Breast epithelium (tissue), 4 donors: ENCODE results near the gene MACROD2. TPM values are rescaled to one million over a fixed set of nuclear protein-coding genes. Genes with fewer than 3 reads are reported as not detected.

Source experiments
- DNase-seq, 2 donors: peaks; one replicate each; pipeline ENCODE4 v3.0.0-alpha.2; 2019; ENCODE audit warnings: low spot score in 2 of 2
- H3K27ac ChIP-seq, 2 donors: fragments of 200-600 bp; sonication (generic) in 1 of 2; one replicate each; pipeline ENCODE4 v1.5.1; 2016 to 2019; ENCODE audit warnings: mild to moderate bottlenecking in 1 of 2
- H3K27me3 ChIP-seq, 2 donors: fragments of 200-600 bp; sonication (generic) in 1 of 2; one replicate each; pipeline versions ENCODE4 v1.5.1 to v1.6.0; 2017 to 2019; ENCODE audit warnings: control low read depth in 1 of 2, mild to moderate bottlenecking in 1 of 2
- H3K36me3 ChIP-seq: fragments of 200-600 bp; one replicate; pipeline ENCODE4 v1.5.1; 2019
- H3K4me1 ChIP-seq, 2 donors: fragments of 200-600 bp; sonication (generic); one replicate each; pipeline ENCODE4 v1.5.1; 2016 to 2019; ENCODE audit warnings: control low read depth in 1 of 2
- H3K4me3 ChIP-seq, 3 donors: fragments of 200-600 bp; sonication (generic); 1 replicate in 2 of 3; 2 replicates in 1 of 3; pipeline ENCODE4 v1.5.1; 2016 to 2019; ENCODE audit warnings: mild to moderate bottlenecking in 3 of 3, moderate library complexity in 2 of 3
- H3K9me3 ChIP-seq, 2 donors: fragments of 200-600 bp; sonication (generic) in 1 of 2; one replicate each; pipeline ENCODE4 v1.5.1; 2016 to 2019; ENCODE audit warnings: control low read depth in 1 of 2
- POLR2A ChIP-seq: fragments of 450-650 bp; IDR thresholded peaks from one replicate; pipeline ENCODE4 v1.6.1; 2016; ENCODE audit warnings: antibody characterized with exemption, mild to moderate bottlenecking, moderate library complexity
- POLR2AphosphoS5 ChIP-seq, 3 donors: sonication (generic); formaldehyde crosslinking; IDR thresholded peaks; one replicate each; pipeline ENCODE4 v1.6.1; 2017; ENCODE audit warnings: antibody characterized with exemption in 3 of 3
- intact Hi-C: fragments of 100-400 bp; cut with DNase I; formaldehyde crosslinking; loops from one replicate; pipeline ENCODE4 v1.15.1; 2023; ENCODE audit warnings: low total_unique reads
- total RNA-seq, 3 donors: library from RNA; depleted of rRNA; stranded (reverse); fragments of >200 nt; gene quantifications; one replicate each; pipeline ENCODE4 v1.1.0, GENCODE V29; 2016
- TF ChIP-seq, protein P1 (sequence below), 3 donors: fragments of 450-650 bp; IDR thresholded peaks; one replicate each; pipeline ENCODE4 v1.5.1; 2016 to 2017; ENCODE audit warnings: antibody characterized with exemption in 3 of 3, mild to moderate bottlenecking in 3 of 3, moderate library complexity in 3 of 3

Gene MACROD2
- total RNA-seq, 3 donors from 2014 or later: 6.7 to 26.8 (median 8.8) TPM

DNA sequence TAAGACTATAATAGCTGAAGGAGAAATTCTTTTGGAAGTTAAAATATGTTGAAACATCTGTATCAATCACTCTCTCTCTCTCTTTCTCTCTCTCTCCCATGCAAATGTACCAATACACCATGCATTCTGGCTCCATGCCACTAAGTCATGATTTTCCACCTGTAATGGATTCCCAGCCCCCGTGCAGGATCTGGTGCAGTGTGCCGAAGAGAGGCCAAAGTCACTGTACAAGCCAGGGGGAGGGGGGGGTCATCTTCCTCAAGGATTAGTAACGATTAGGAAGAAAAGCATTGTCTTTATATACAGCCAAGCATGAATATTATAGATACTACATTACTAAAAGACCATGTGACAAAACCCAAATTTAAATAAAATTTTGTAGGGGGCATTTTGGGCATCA lies 1852.8 kb downstream of the MACROD2 start:
- Histone ChIP-seq H3K27ac (no peak overlapping the region), H3K27me3 (no peaks in the 10 kb centered on the region), H3K36me3 (no peaks in the 10 kb centered on the region), H3K9me3 (no peaks in the 10 kb centered on the region), H3K4me1 (no peaks in the 10 kb centered on the region), H3K4me3 (no peak overlapping the region)
- intact Hi-C loops: no loop called here
- no peak for TF ChIP-seq POLR2A
- TF ChIP-seq POLR2AphosphoS5 (IDR thresholded peaks at IDR 0.05): no peak
- TF ChIP-seq, protein P1, sequence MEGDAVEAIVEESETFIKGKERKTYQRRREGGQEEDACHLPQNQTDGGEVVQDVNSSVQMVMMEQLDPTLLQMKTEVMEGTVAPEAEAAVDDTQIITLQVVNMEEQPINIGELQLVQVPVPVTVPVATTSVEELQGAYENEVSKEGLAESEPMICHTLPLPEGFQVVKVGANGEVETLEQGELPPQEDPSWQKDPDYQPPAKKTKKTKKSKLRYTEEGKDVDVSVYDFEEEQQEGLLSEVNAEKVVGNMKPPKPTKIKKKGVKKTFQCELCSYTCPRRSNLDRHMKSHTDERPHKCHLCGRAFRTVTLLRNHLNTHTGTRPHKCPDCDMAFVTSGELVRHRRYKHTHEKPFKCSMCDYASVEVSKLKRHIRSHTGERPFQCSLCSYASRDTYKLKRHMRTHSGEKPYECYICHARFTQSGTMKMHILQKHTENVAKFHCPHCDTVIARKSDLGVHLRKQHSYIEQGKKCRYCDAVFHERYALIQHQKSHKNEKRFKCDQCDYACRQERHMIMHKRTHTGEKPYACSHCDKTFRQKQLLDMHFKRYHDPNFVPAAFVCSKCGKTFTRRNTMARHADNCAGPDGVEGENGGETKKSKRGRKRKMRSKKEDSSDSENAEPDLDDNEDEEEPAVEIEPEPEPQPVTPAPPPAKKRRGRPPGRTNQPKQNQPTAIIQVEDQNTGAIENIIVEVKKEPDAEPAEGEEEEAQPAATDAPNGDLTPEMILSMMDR (IDR thresholded peaks at IDR 0.05): no peak
- no peak for DNase-seq

DNA sequence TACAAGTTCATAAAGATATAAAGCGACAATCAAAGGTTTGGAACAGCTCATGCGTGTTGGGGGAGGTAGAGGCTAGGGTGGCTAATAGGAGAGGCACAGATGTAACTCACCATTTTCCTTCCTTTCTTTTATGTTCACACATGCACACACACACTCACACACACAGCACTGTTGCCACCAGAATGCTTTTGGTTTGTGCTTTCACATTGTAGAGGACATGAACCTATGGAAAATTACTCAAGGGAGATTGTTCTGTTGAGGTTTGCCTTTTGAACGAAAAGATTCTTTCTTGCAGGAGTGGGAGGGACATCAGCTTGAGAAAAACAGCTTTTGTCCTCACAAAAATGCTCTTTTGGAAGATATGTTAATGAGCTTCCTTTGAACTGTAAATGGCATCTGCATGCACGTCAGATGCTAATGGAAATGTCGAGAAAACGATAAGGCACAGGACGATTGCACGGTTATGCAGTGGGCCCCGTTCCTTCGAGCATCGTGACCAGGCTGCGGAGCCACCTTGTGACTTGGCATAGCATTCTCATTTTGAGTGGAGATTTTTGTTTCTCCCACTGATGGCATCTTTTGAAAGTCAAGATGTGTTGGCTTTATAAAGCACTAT lies 1853.8 kb downstream of the MACROD2 start:
- Histone ChIP-seq H3K4me1 (no peaks in the 10 kb centered on the region), H3K4me3 (no peak overlapping the region), H3K27ac (no peak overlapping the region), H3K36me3 (no peaks in the 10 kb centered on the region), H3K9me3 (no peaks in the 10 kb centered on the region), H3K27me3 (no peaks in the 10 kb centered on the region)
- DNase-seq: no peak
- TF ChIP-seq POLR2A: no peak
- TF ChIP-seq, protein P1 (IDR thresholded peaks at IDR 0.05): no peak
- no peak for TF ChIP-seq POLR2AphosphoS5 (IDR thresholded peaks at IDR 0.05)
- intact Hi-C loops: no loop called here

DNA sequence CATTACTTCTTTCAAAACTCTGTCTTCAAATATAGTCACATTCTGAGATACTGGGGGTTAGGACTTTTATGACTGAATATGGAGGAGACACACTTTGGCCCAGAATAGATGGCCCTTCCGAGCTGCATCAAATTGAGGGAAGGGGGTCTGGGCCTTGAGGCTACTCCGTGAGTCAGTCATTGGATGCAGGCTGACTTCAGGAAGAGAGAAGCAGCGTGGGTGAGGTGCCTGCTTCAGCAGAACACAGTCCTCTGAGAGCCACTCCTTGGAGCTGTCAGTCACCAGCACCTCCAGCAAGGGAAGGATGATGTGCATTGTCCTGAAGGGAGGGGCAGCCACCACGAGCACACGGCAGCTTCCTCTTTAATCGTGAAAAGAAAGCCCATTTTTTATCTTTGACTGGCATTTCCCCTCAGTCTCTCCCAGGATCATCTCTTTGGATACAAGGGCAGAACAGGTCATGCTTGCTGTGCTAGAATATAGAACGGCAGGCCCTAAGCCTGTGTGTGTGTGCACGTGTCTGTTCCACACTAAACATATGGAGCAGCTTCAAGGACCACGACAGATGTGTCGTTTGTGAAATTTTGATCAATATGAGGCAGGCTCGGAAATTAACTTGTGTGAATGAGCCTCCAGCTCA lies 1856.4 kb downstream of the MACROD2 start:
- H3K27me3 ChIP-seq: no peaks in the 10 kb centered on the region
- no peaks in the 10 kb centered on the region for H3K9me3 ChIP-seq
- TF ChIP-seq POLR2A (no peak), POLR2AphosphoS5 (IDR thresholded peaks at IDR 0.05) (no peak)
- TF ChIP-seq, protein P1 (IDR thresholded peaks at IDR 0.05): no peak
- intact Hi-C loops: no loop called here
- H3K4me1 ChIP-seq: no peaks in the 10 kb centered on the region
- no peaks in the 10 kb centered on the region for H3K36me3 ChIP-seq
- DNase-seq: no peak
- no peak overlapping the region for H3K4me3 ChIP-seq
- no peak overlapping the region for H3K27ac ChIP-seq

DNA sequence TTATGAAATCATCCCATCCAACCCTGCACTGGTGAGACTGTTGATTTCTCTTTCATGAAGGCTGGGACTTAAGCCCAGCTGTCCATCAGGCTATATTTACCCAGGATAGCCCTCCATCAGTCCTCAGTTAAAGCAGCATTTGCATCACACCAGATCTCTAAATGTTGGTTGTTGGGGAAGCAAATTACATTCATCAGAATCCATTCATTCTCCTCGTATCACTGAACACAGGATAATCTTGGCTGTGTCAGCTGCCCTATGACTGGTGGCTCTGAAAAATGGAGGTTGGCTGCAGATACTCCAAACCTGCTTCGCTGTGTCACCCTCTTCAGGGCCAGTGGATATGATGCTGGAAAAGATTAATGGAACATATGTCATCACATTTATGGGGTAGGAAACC lies 1859.6 kb downstream of the MACROD2 start:
- no peaks in the 10 kb centered on the region for H3K27me3 ChIP-seq
- intact Hi-C loops: no loop called here
- no peak for TF ChIP-seq POLR2A
- TF ChIP-seq, protein P1 (IDR thresholded peaks at IDR 0.05): no peak
- no peak for TF ChIP-seq POLR2AphosphoS5 (IDR thresholded peaks at IDR 0.05)
- H3K9me3 ChIP-seq: no peaks in the 10 kb centered on the region
- no peaks in the 10 kb centered on the region for H3K36me3 ChIP-seq
- H3K4me1 ChIP-seq: no peaks in the 10 kb centered on the region
- no peak overlapping the region for H3K27ac ChIP-seq
- H3K4me3 ChIP-seq: no peak overlapping the region
- DNase-seq: no peak

DNA sequence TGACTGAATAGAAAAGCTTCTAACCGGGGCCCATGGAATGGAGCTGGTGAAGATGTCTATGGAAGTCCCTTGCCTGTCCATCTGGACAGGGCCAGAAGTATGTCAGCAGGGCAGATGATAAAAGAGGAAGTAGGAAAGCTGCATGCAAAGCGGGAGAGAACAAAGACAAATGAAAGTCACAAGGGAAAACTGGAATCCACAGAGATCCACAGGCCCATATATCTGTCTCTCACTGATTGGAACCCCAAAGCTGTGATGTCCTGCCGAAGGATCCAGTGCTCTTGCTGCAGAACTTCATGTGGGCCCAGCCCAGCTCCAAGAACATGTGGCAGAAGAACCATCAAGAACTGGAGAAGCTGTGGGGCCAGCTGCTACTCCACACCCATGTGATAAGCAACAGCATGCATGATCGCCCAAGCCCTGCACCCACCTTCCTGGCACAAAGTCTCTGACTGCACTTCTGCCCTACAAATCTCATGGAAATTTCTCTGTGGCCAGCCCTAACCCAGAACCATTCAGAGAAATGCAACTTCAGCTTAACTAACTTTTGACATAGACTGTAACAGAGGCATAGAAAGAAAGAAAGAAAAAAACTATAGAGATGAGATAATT lies 1862.0 kb downstream of the MACROD2 start:
- TF ChIP-seq, protein P1 (IDR thresholded peaks at IDR 0.05): no peak
- TF ChIP-seq POLR2A (no peak), POLR2AphosphoS5 (IDR thresholded peaks at IDR 0.05) (no peak)
- H3K4me3 ChIP-seq: no peak overlapping the region
- no peaks in the 10 kb centered on the region for H3K4me1 ChIP-seq
- DNase-seq: no peak
- H3K36me3 ChIP-seq: no peaks in the 10 kb centered on the region
- no peaks in the 10 kb centered on the region for H3K9me3 ChIP-seq
- intact Hi-C loops: no loop called here
- no peak overlapping the region for H3K27ac ChIP-seq
- H3K27me3 ChIP-seq: no peaks in the 10 kb centered on the region
